Kidney glomerular epithelial cell (primary cell): ENCODE measurements around the gene WIPF1.

Experiments
- DNase-seq: peaks from one replicate; lab custom pipeline; 2025; lab: John Stamatoyannopoulos, UW

The WIPF1 gene

DNA sequence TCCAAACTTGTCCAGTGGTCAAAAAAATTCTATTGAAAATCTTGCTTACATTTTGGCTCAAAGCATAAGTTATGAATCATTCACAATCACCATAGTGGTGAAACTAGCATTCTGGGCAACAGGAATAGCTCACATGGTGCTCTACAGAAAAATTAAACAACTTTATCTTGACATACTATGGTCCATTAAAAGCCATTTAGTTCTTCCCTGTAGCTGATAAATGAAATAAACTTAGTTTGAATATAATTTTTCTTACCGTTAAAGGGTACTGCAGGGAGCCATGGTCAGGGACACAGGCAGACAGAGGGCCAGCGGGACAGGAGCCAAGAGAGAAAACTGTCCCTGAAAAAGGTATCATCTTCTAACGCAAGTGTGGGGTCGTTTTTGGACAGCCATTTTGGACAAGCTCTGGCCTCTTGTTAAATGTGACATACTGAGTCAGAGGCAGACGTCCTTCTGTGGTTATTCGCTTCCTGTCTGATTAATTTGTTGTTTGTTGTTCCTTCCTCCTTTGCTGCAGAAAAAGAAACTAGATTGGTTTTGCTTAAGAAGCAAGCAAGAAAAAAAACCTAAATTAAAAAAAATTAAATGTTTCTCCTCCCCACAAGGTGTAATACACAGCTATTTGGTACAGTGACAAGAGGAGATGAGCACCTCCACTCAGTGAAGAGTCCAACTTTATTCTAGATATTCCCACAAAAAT lies at the start of gene WIPF1:
Gene WIPF1 (minus strand): TSS at position 460 of the 703 bp plus-strand sequence. CDS start 12,231 bp downstream, outside the sequence.
- DNase-seq, result no peak

- no peak for DNase-seq
Measured at GRCh38 chr2:174645296-174645695, 47.7 kb upstream of the WIPF1 start.

- no peak for DNase-seq
Measured at GRCh38 chr2:174644406-174644805, 46.8 kb upstream of the WIPF1 start.

GRCh38 chr2:174643356-174643755 lies 45.8 kb upstream of the WIPF1 start:
- no peak for DNase-seq

DNA sequence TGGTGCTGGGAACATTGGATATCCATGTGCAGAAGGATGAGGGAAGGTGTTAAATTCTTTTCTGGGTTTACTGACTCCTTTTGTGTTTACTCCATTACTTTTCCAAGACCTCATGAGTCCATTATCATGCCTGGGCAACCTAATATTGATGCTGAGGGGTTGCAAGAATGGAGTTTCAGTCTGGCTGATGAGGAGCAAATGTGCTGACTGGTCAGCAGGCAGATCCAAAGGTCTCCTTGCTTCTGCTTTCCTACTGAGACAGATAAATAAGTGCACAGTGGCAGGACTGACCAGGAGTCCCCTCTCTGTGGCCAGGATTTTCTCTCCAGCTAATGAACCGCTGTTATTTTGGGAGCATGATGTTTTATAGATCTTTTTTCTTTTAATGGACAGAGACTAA lies 43.6 kb upstream of the WIPF1 start:
- DNase-seq, result no peak

- no peak for DNase-seq
Measured at GRCh38 chr2:174636987-174637386, 39.4 kb upstream of the WIPF1 start.

DNA sequence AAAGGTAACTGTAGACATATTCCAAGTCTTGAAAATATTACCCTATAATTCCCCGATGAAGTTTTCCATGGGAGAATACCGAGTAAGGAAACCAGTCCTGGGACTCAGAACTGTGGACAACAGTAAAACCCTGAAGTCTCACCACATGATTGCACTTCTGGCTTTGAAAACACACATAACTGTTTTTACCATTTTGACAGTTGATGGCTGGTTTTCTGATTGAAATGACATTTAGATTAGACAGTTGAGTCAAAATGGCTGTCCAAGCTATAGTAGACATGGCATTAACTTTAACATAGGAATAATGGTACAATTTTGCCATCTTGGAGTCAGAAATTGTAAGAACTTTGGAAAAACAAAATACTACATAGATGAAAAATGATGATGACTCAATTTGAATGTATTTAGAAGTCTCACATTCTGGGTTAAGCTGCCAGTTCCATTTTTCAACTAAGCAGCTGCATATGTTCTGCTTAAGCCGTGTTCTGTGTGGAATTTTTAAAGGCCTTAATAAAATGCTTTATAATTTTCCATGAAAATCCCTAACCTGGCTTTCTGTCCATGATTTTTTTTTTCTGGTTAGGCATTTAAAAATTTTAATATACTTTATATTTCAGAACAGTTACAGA lies 38.3 kb upstream of the WIPF1 start:
- DNase-seq, result no peak

GRCh38 chr2:174635015-174635593 lies 37.5 kb upstream of the WIPF1 start:
- DNase-seq, result no peak

GRCh38 chr2:174634130-174635014 lies 36.8 kb upstream of the WIPF1 start:
- no peak for DNase-seq

DNA sequence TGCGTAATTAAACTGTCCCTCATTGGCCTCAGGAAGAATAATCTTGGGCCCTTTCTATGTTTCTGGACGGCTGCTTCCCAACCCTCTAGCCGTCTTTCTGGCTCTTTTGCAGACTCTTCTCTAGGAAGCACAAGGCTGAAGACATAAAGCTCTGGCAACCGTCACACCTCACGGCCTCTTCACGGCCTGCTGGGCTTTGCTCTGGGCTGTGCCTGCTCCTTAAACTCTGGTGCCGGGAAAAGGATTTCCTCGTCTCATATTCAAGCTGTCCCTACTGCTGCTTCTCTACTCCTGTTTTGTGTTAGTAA lies 36.0 kb upstream of the WIPF1 start:
- DNase-seq, result peak; percentile 36

DNA sequence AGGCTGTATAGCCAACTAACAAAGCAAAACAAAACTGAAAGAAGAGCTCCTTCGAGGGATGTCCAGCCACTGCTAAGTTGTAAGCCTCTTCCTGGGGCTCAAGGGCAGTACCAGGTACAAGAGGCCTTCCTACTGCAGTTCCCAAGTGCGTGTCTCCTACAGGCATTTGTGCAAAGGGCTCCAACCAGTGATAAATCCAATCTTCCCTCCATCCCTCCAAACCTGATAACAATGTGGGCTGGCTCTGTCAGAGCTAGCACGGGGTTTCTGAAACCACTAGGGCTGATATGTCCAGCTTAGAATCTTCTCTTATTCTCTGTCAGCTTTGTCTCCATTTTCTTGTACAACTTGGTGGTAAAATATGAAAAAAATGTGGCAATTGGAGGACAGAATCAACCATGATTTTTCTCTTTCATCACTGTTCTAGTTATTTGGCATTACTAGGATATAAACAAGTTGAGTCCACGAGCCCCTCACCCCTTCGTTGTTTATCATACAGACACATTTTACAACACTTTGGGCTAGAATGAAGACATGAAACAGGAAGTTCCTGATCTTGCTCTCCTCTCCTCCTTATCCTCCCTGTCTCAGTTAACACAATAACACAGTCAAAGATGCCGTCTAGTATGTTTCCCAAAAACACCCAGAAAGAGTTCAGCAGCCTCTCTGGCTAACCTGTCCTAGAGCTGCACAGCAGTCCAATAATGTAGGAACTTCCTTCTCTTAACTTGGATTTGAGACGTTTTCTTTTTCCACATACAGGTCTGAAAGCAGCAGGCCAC lies 35.4 kb upstream of the WIPF1 start:
- no peak for DNase-seq

GRCh38 chr2:174631009-174631981 lies 33.7 kb upstream of the WIPF1 start:
- DNase-seq, result no peak

DNA sequence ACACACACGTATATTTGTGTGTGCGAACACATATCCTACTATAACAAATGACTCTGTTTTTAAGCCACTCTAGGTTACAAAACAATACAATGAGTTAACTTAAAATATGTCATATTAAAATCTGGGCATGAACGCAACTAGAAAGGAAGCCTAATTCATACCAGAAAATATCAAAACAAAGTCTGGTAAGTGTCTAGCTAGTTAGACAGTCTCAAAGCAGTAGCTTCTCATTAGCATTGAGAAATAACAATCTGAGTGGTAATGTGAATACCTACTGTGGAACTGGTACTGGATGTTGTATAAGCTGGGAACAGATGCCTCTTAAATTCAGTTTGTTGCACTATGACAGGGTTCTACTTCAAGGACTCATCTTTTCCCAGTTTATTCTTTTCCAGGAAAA lies 32.5 kb upstream of the WIPF1 start:
- no peak for DNase-seq

- no peak for DNase-seq
Measured at GRCh38 chr2:174629506-174629905, 31.9 kb upstream of the WIPF1 start.

DNA sequence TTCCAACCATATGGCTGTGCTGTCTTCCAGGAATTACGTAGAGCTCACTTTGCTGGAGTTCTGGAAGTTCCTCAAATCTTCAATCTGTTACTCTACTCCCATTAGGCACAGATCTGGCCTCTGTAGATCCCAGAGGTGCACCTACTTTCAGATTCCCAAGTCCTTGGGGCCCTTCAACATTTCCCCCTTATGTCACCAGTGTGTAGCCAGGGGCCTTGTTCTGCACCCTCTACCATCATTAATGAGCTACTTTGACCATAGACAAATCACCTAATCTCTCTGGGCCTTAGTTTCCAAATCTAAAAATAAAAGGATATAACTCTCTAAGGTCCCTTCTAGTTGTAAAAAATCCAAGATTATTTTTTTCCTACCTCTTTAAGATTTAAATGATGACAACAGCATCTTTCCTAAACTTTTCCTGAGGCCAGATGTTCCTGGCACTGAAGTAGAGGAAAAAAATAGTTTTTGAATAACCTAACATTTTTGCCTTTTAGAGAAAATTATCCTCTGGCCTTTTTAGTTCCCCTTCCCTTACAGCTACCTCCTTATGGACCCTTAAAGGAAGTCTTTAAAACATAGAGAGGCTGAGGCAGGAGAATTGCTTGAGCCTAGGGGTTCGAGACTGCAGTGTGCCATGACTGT lies 31.0 kb upstream of the WIPF1 start:
- no peak for DNase-seq

DNA sequence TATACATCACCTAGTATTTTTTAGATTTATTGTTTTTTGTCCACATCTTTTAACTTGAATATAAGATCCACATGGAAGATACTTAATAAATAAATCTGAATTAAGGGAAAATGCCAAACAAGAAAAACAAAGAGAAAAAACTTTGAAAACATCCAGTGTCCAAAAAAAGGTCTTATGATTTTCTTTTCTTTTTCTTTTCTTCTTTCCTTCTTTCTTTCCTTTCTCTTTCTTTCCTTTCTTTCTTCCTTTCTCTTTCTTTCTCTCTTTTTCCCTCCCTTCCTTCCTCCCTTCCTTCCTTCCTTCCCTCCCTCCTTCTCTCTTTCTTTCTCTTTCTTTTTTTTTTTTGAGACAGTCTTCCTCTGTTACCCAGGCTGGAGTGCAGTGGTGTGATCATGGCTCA lies 29.6 kb upstream of the WIPF1 start:
- no peak for DNase-seq

DNA sequence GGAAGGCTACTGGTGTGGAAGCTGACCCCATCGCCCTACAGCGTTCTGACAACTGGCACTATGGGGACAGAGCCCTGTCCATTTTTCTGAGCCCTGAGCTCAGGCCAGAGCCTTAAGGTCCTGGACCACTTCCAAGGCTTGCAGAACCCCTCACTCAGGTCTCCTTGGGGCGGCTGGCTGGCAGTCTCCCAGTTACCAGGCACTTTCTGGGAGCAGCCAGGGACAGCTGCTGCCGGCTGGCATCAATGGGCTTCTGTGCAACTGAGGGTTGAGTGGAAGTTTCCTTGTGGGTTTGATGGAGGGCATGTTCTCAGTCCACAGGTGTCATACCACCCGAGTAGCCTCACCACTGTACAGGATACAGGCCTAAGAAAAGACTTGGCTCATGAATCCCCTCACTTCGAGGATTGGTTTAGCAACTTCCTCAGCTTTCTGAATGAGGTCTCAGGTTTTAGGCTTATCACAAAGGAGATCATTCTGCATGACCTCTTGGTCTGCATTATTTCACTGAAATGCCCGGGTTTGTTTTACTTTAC lies 27.4 kb upstream of the WIPF1 start:
- no peak for DNase-seq

DNA sequence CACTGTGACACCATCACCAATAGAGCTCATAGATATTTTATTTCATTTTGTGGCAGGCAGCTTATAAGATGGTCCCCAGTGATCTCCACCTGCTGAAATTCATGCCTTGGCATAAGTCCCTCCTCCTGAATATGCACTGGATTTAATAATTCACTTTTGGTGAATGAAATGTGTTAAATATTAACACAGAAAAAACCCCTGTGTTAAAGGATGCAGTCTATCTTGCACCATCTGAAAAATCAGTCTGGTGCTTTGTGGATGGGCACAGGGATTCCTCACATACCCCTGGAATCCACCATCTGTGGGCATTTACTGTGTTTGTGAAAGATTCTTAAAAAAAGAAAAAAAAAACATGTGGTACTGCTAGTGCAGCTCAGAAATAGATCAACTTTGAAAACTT lies 26.1 kb upstream of the WIPF1 start:
- DNase-seq, result peak; percentile 30

DNA sequence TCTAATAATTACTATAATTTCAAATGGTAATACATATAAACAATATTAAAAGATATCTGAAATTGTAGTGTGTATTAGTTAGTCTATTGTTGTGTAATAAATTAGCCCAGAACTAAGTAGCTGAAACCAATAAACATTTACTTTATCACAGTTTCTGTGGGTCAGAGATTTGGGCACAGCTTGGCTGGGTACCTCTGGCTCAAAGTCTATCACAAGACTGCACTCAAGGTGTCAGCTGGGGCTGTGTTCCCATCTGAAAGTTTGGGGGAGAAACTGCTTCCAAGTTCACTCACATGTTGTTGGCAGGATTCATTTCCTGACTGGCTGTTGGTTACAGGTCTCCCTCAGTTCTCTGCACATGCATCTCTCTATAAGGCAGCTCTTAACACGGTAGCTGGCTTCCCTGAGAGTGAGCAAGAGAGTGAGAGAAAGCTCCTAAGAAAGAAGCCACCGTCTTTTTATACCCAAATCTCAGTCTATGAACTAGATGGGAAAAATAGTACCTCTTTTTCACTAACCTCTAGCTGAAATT lies 25.6 kb upstream of the WIPF1 start:
- DNase-seq, result no peak

- DNase-seq, result no peak
Measured at GRCh38 chr2:174621323-174621722, 23.7 kb upstream of the WIPF1 start.
